ENCODE measurements around the gene SLC22A6. TPM values are rescaled to one million over a fixed set of nuclear protein-coding genes. Genes with fewer than 3 reads are reported as not detected.

SLC22A6 gene
- under 1 TPM in 3 of 10 donors, not detected in 7; 0.07 to 0.10 (median 0.10) TPM for polyA plus RNA-seq (ENCODE audit: insufficient read length in 10 of 10)
- long read RNA-seq, donor 1, result 0 reads
- long read RNA-seq, donor 2, result 0 reads
- long read RNA-seq, donor 3, result 0 reads
- long read RNA-seq, donor 4, result 0 reads
- long read RNA-seq, donor 5, result 0 reads
- long read RNA-seq, donor 6, result 0 reads
- long read RNA-seq, donor 7, result 0 reads
- long read RNA-seq, donor 8, result 0 reads
- long read RNA-seq, donor 9, result 0 reads

GRCh38 chr11:62984451-62984991 is at the start of gene SLC22A6:
Gene SLC22A6 (minus strand): TSS chr11:62984967. CDS start chr11:62984690, 277 bp downstream.
- no peak for DNase-seq

GRCh38 chr11:63032457-63032856 is 47.7 kb upstream of the SLC22A6 start:
- DNase-seq, result no peak

- DNase-seq, result peak; percentile 77 to 93 (median 87)
These were observed 39.3 kb upstream of the SLC22A6 start for GRCh38 chr11:63023841-63024648.

- DNase-seq, result no peak
These were observed 38.6 kb upstream of the SLC22A6 start for GRCh38 chr11:63023222-63023814.

- no peak for DNase-seq
These were observed 37.7 kb upstream of the SLC22A6 start for GRCh38 chr11:63022441-63022840.

- peak in 1 of 3 donors; percentile 19 for DNase-seq
These were observed 36.0 kb upstream of the SLC22A6 start for GRCh38 chr11:63020671-63021291.

- DNase-seq, result no peak
These were observed 34.7 kb upstream of the SLC22A6 start for GRCh38 chr11:63019506-63019905.

GRCh38 chr11:63017306-63017974 is 32.7 kb upstream of the SLC22A6 start:
- DNase-seq, result peak in 1 of 3 donors; percentile 30

GRCh38 chr11:63015521-63016215 is 30.9 kb upstream of the SLC22A6 start, which contains the start of gene SLC22A8:
Gene SLC22A8 (minus strand): TSS chr11:63015841. CDS start chr11:63014958, 883 bp downstream.
- DNase-seq, result peak in 1 of 3 donors; percentile 18

GRCh38 chr11:63014408-63015055 is 29.8 kb upstream of the SLC22A6 start:
- DNase-seq, result no peak

GRCh38 chr11:63012839-63013238 is 28.1 kb upstream of the SLC22A6 start:
- DNase-seq, result no peak

GRCh38 chr11:63012430-63012829 is 27.7 kb upstream of the SLC22A6 start:
- no peak for DNase-seq

- DNase-seq, result no peak
These were observed 26.2 kb upstream of the SLC22A6 start for GRCh38 chr11:63010934-63011439.

- DNase-seq, result no peak
These were observed 23.2 kb upstream of the SLC22A6 start for GRCh38 chr11:63007920-63008319.

GRCh38 chr11:63001456-63001855 is 16.7 kb upstream of the SLC22A6 start:
- no peak for DNase-seq

GRCh38 chr11:62999649-63000048 is 14.9 kb upstream of the SLC22A6 start:
- no peak for DNase-seq

GRCh38 chr11:62999156-62999555 is 14.4 kb upstream of the SLC22A6 start:
- DNase-seq, result no peak

- DNase-seq, result no peak
These were observed 11.5 kb upstream of the SLC22A6 start for GRCh38 chr11:62996271-62996670.

- no peak for DNase-seq
These were observed 10.0 kb upstream of the SLC22A6 start for GRCh38 chr11:62994775-62995174.

GRCh38 chr11:62988276-62988675 is 3.5 kb upstream of the SLC22A6 start:
- no peak for DNase-seq
